GM10248 (cell line): ENCODE results near the gene RAN.
A peak's percentile ranks its signal among the peaks of the same experiment; 100 is the strongest.

ENCODE experiments used
- CTCF ChIA-PET: fragments of 300-600 bp; sonication (Branson Sonifier 250); formaldehyde crosslinking; extraction: SDS; loops from one replicate; lab custom pipeline; 2021; ENCODE audit warnings: antibody characterized with exemption; lab: Yijun Ruan, JAX
- POLR2A ChIA-PET: fragments of 350-650 bp; sonication (Branson Sonifier 250); formaldehyde crosslinking; extraction: SDS; loops from one replicate; lab custom pipeline; 2020; ENCODE audit warnings: antibody characterized with exemption; lab: Yijun Ruan, JAX
- DNase-seq: peaks from one replicate; pipeline ENCODE4 v3.0.0; 2012; ENCODE audit errors: extremely low spot score
- TF ChIP-seq, protein P1 (sequence below): IDR thresholded peaks from 2 replicates; pipeline ENCODE4 v1.5.1; 2012; ENCODE audit warnings: mild to moderate bottlenecking, low read depth; ENCODE audit errors: extremely low read depth, missing control alignments, control extremely low read depth

The RAN gene

DNA sequence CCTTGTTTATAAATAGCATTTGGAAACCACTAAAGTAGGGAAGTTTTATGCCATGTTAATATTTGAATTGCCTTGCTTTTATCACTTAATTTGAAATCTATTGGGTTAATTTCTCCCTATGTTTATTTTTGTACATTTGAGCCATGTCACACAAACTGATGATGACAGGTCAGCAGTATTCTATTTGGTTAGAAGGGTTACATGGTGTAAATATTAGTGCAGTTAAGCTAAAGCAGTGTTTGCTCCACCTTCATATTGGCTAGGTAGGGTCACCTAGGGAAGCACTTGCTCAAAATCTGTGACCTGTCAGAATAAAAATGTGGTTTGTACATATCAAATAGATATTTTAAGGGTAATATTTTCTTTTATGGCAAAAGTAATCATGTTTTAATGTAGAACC lies 4.4 kb downstream of the RAN start:
- CTCF ChIA-PET: no interaction called here

DNA sequence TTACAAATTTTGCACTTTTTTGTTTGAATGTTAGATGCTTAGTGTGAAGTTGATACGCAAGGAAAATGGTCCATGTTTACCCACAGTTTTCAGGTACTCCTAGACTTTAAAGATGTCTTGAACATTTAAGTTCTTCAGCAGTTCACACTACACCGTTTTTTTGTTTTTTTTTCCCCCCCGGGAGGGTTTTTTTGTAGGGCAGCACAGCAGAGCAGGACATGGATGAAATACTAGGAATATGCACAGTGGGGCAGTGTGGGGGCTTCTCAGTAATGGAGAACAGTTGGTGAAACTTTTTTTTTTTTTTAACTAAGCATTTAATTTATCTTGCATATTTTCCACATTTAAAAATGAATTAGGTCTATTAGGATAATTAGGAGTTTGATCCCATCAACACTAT lies 4.9 kb downstream of the RAN start:
- CTCF ChIA-PET: no interaction called here
- POLR2A ChIA-PET: interaction anchor here (0.7 kb wide), 2 partner anchors 12 to 532 kb away, joined by 3 to 4 read pairs; no protein-coding TSS in a partner anchor
- TF ChIP-seq, protein P1, sequence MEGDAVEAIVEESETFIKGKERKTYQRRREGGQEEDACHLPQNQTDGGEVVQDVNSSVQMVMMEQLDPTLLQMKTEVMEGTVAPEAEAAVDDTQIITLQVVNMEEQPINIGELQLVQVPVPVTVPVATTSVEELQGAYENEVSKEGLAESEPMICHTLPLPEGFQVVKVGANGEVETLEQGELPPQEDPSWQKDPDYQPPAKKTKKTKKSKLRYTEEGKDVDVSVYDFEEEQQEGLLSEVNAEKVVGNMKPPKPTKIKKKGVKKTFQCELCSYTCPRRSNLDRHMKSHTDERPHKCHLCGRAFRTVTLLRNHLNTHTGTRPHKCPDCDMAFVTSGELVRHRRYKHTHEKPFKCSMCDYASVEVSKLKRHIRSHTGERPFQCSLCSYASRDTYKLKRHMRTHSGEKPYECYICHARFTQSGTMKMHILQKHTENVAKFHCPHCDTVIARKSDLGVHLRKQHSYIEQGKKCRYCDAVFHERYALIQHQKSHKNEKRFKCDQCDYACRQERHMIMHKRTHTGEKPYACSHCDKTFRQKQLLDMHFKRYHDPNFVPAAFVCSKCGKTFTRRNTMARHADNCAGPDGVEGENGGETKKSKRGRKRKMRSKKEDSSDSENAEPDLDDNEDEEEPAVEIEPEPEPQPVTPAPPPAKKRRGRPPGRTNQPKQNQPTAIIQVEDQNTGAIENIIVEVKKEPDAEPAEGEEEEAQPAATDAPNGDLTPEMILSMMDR: no peak
- DNase-seq: no peak

More for the DNA sequence above, 4.4 kb downstream of the RAN start:
- POLR2A ChIA-PET: interaction anchor here (0.7 kb wide), 1 partner anchor 532 kb away, joined by 3 read pairs; no protein-coding TSS in a partner anchor
- TF ChIP-seq, protein P1: no peak
- DNase-seq: no peak

DNA sequence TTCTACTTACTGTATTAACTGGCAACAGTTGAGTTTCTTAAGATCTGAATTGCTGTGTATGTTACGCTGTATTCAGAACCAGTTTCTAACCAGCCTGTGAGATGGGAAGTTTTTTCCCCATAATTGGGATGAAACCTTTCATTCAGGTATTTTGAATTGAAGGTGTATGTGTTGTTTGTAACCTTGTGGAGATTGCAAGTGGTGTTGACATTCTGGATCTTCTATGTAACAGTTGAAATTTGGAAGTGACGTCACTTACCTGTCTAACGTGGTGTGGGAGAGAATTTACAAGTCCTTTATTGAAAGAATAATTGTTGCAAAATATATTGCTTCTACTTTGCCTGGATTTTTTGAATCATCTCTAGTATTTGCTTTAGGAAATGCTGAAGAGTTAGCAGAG lies 5.5 kb downstream of the RAN start:
- POLR2A ChIA-PET: interaction anchor here (0.7 kb wide), 2 partner anchors 12 to 531 kb away, joined by 3 to 4 read pairs; no protein-coding TSS in a partner anchor
- CTCF ChIA-PET: no interaction called here
- TF ChIP-seq, protein P1: no peak
- DNase-seq: no peak

DNA sequence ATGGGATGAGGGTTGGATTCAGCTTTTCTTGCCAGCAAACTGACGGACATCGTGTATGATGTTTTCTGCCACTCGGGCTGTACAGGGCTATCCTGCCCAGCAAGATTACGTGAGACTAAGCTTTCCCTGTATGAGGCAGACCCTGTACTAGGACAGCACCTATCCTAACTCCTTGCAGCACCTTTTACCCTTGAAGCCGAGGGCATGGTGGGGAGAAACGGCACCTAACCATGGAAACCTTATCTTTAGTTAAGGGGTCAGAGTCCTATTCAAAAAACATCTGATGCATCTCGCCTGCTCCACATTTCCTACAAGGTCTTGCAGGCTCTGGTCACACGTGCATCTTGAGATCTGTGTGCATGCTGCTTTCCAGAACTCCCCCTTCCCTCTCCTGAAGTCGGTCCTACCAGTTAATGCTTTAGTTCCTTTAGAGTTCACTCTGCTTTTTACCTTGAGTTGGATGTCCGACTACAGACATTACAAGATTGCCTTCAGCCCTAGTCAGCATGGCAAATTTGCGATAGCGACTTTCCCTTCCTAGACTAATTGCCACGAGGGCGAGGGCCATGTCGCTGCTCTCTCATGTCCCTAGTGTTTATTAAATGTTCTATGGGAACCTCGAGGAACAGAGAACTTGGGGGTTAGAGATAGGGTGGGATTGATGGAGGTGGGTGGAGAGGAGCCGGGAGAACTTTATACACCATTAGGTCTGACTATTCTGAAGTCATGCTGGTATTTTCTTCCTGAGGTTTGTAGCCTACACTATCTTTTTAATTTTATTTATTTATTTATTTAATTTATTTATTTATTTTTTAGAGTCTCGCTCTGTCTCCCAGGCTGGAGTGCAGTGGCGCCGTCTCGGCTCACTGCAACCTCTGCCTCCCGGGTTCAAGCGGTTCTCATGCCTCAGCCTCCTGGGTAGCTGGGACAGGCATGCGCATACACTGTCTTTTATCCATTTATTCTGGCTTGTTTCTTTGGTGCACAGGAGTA lies 6.6 kb downstream of the RAN start:
- TF ChIP-seq, protein P1: no peak
- ChIA-PET POLR2A (interaction anchor here (1.0 to 1.6 kb wide), 2 partner anchors 8 to 101 kb away, joined by 4 to 5 read pairs; no protein-coding TSS in a partner anchor), CTCF (interaction anchor here (1.1 kb wide), 1 partner anchor 226 kb away, joined by 3 read pairs; no protein-coding TSS in a partner anchor)
- DNase-seq: no peak

DNA sequence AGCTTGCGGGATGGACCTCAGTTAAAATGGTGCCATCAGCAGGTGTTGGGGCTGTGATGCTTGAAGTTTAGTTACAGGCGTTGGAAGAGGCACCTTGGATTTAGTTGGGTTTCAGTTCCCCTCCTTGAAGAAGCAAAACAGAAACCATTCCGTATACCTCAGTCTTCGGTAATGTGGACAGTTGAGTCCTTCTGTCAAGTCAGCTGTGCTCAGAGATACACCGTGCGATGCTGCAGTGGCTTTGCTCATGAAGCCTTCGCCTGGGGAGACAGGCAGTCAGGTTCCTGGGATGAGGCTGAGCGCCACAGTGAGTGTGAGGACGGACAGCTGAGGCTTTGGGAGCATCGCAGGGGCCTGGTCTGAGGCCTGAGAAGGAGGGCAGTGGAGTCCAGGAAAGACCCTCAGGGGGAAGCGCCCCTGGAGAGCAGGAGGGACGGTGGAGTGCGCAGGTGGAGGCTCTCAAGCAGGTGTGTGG lies 7.4 kb downstream of the RAN start:
- CTCF ChIA-PET: interaction anchor here (1.1 kb wide), 1 partner anchor 225 kb away, joined by 3 read pairs; no protein-coding TSS in a partner anchor
- POLR2A ChIA-PET: interaction anchor here (1.0 to 1.6 kb wide), 2 partner anchors 9 to 101 kb away, joined by 4 to 5 read pairs; no protein-coding TSS in a partner anchor
- peak; percentile 83 for DNase-seq
- TF ChIP-seq, protein P1: no peak

DNA sequence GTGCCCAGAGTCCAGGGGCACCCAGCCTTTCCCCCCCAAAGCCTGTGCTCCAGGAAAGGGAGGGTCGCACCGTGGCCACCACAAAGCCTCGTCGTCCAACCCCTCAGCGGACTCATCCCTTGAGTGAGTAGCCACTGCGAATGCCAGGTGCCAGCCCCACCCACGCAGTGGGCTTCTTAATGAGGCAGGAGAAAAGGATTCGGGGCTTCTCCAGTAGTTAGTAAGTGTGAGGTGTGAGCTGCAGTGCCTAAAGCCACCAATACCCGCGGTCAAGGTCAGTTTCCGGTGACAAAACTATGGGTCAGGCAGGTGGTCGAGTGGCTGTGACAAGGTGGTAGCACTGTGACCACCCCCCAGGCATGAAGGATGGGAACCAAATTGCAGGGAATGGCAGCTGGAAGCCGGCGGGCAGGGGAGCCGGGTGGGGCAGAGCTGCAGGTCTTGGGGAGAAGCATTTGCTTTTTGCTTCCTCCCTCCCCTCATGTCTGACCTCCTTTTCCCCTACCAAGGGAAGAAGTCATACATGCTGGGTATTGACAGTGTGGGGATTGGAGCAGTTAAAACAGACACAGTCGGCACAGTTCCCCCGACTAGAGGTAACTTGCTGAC lies 8.0 kb downstream of the RAN start:
- TF ChIP-seq, protein P1: no peak
- ChIA-PET POLR2A (interaction anchor here (1.0 to 1.6 kb wide), 2 partner anchors 9 to 100 kb away, joined by 4 to 5 read pairs; no protein-coding TSS in a partner anchor), CTCF (interaction anchor here (0.8 to 1.4 kb wide), 2 partner anchors 9 to 17 kb away, joined by 3 to 6 read pairs; no protein-coding TSS in a partner anchor)
- DNase-seq: peak; percentile 20
